Measurements from ENCODE around the gene GSDMA.
A peak's percentile ranks its signal among the peaks of the same experiment; 100 is the strongest.
"Not testable (repeated sequence)": the region's sequence is repeated elsewhere in the genome, so short reads cannot be mapped to it uniquely, and the experiment has no call there.

GSDMA gene

GRCh38 chr17:39929646-39930407 is 33.0 kb upstream of the GSDMA start:
- no peak for DNase-seq

GRCh38 chr17:39933912-39934311 is 28.9 kb upstream of the GSDMA start:
- no peak for DNase-seq

GRCh38 chr17:39934324-39934723 is 28.5 kb upstream of the GSDMA start:
- DNase-seq = no peak

GRCh38 chr17:39935909-39936308 is 26.9 kb upstream of the GSDMA start:
- DNase-seq = no peak

- DNase-seq = no peak
These were observed 25.4 kb upstream of the GSDMA start for GRCh38 chr17:39937447-39937846.

- DNase-seq = no peak
These were observed 24.5 kb upstream of the GSDMA start for GRCh38 chr17:39938140-39938869.

- DNase-seq = no peak
These were observed 23.7 kb upstream of the GSDMA start for GRCh38 chr17:39939106-39939505.

- no peak for DNase-seq
These were observed 23.0 kb upstream of the GSDMA start for GRCh38 chr17:39939588-39940419.

GRCh38 chr17:39943702-39944392 is 19.0 kb upstream of the GSDMA start:
- DNase-seq = no peak

- DNase-seq = no peak
These were observed 18.5 kb upstream of the GSDMA start for GRCh38 chr17:39944393-39944711.

GRCh38 chr17:39946551-39947330 is 16.1 kb upstream of the GSDMA start:
- DNase-seq = no peak

GRCh38 chr17:39948489-39948828 is 14.3 kb upstream of the GSDMA start:
- DNase-seq = not testable (repeated sequence)

- no peak for DNase-seq
These were observed 13.8 kb upstream of the GSDMA start for GRCh38 chr17:39949028-39949427.

GRCh38 chr17:39950871-39951348 is 11.9 kb upstream of the GSDMA start:
- no peak for DNase-seq

- no peak for DNase-seq
These were observed 10.7 kb upstream of the GSDMA start for GRCh38 chr17:39951924-39952679.

GRCh38 chr17:39952680-39953470 is 9.9 kb upstream of the GSDMA start:
- DNase-seq = peak; percentile 96

GRCh38 chr17:39953471-39953888 is 9.3 kb upstream of the GSDMA start:
- no peak for DNase-seq

GRCh38 chr17:39954876-39955275 is 7.9 kb upstream of the GSDMA start:
- no peak for DNase-seq

GRCh38 chr17:39955726-39956225 is 7.0 kb upstream of the GSDMA start:
- no peak for DNase-seq

- no peak for DNase-seq
These were observed 2.2 kb upstream of the GSDMA start for GRCh38 chr17:39960524-39961041.
